ENCODE measurements around the gene PNMA6F. TPM values are rescaled to one million over a fixed set of nuclear protein-coding genes. Genes with fewer than 3 reads are reported as not detected.

The PNMA6F gene
- total and polyA plus RNA-seq, 4 donors, result not detected

Small RNA genes lying within 50 kb of the gene (small RNA-seq; reads per million reads assigned to genes)
- not detected for gene AC152007.1 (ENCODE audit: low replicate concordance)

Other genes starting within 250 kb of the PNMA6F start
- 1 to 10 TPM; 2.0 to 3.6 TPM for gene PNMA6A, start 249.3 kb downstream of the PNMA6F start, total RNA-seq
- gene PNMA6A, start 249.3 kb downstream of the PNMA6F start, polyA plus RNA-seq, result 1 to 10 TPM in 1 of 2 donors, under 1 TPM in 1; 0.87 to 1.8 TPM
- gene MAGEA1, start 142.5 kb downstream of the PNMA6F start, total RNA-seq, result not detected
- not detected for gene MAGEA1, start 142.5 kb downstream of the PNMA6F start, polyA plus RNA-seq
- gene ZNF275, start 12.4 kb upstream of the PNMA6F start, total RNA-seq, result 10 to 100 TPM in 1 of 2 donors, 1 to 10 TPM in 1; 9.7 to 11.5 TPM
- gene ZNF275, start 12.4 kb upstream of the PNMA6F start, polyA plus RNA-seq, result 1 to 10 TPM; 2.7 to 3.6 TPM
- not detected for gene PNMA6E, start 79.6 kb upstream of the PNMA6F start, total RNA-seq
- gene PNMA6E, start 79.6 kb upstream of the PNMA6F start, polyA plus RNA-seq, result under 1 TPM in 1 of 2 donors, not detected in 1; 0.08 TPM
- 1 to 10 TPM; 1.5 to 3.6 TPM for gene ZFP92, start 89.7 kb upstream of the PNMA6F start, total RNA-seq
- gene ZFP92, start 89.7 kb upstream of the PNMA6F start, polyA plus RNA-seq, result 1 to 10 TPM in 1 of 2 donors, under 1 TPM in 1; 0.69 to 1.5 TPM
- 1 to 10 TPM in 1 of 2 donors, under 1 TPM in 1; 0.65 to 1.2 TPM for gene TREX2, start 124.3 kb upstream of the PNMA6F start, total RNA-seq
- gene TREX2, start 124.3 kb upstream of the PNMA6F start, polyA plus RNA-seq, result under 1 TPM; 0.61 to 0.63 TPM
- gene HAUS7, start 148.8 kb upstream of the PNMA6F start, total RNA-seq, result 10 to 100 TPM; 11.3 to 31.6 TPM
- 10 to 100 TPM; 24.4 to 42.9 TPM for gene HAUS7, start 148.8 kb upstream of the PNMA6F start, polyA plus RNA-seq
- 100 to 1,000 TPM in 1 of 2 donors, 10 to 100 TPM in 1; 77.9 to 161 TPM for gene BGN, start 173.2 kb upstream of the PNMA6F start, total RNA-seq
- 100 to 1,000 TPM; 104 to 148 TPM for gene BGN, start 173.2 kb upstream of the PNMA6F start, polyA plus RNA-seq
- under 1 TPM; 0.21 to 0.54 TPM for gene ATP2B3, start 195.9 kb upstream of the PNMA6F start, total RNA-seq
- gene ATP2B3, start 195.9 kb upstream of the PNMA6F start, polyA plus RNA-seq, result not detected

Measured in lung (tissue), 5 donors.